Measurements from ENCODE around the gene PCNX2.
"Not testable (repeated sequence)": the region's sequence is repeated elsewhere in the genome, so short reads cannot be mapped to it uniquely, and the experiment has no call there.

Gene PCNX2

DNA sequence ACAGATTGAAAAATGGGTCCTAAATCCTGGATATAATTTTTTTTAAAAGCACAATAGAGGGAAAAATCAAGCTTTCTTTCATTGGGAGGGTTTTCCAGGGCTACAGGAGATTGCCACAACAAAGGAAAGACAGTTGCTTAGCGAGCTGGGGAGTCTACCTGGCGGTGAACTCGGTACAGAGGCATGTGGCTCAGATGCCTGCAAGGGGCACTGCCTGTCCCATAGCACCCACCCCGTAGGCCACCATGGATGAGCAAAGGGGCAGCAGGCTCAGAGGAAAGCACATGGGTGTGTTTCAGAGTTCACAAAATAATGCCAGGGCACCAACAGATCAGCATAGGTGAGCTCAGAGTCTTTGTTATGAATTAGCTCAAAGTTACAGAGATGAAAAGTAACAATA is 79.5 kb downstream of the PCNX2 start:
- DNase-seq, result no peak

DNA sequence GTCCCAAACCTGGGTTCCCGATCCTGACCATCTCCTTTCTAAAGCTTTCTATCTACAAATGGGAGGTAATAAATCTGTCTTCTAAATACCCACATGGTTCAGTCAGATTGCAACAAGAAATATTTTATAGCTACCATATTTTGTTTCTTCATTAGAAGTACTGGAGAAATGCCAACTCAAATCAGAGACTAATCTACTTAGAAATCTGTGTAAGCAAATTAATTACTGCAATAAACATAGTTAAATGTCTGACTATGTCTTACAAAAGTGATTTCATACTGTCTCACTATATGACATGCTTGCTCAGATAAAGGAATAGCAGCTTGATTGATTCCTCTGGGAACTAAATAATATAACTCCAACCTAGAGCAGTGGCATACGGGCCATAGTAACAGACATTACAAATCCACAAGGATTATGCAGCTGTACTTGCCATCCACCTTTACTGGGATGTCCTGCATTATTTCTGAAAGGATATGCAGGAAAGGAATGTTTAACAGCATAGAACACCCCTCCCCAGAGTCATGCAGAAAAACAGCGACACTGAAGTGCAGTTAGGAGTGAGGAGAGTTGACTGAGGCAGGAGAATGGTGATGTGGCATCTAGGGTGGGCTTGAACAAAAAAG is 80.3 kb downstream of the PCNX2 start:
- DNase-seq, result no peak

DNA sequence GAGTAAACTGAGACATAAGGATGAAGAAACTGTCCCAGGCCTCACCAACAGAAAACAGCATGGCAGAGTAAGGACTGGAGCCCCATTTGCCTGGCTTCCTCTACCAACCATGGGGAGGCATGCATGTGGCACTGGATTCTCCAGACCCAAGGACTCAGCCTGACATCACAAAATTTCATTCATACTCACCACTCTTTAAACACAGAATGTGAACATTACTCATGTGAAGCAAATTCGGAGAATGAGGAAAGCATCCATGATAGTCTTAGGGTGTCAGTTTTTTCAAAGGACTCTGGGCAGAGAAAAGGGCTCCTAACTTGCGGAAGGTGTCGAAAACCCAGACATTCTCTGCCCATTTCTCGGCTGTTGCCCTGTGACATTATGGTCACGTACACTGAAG is 83.9 kb downstream of the PCNX2 start:
- DNase-seq, result no peak

DNA sequence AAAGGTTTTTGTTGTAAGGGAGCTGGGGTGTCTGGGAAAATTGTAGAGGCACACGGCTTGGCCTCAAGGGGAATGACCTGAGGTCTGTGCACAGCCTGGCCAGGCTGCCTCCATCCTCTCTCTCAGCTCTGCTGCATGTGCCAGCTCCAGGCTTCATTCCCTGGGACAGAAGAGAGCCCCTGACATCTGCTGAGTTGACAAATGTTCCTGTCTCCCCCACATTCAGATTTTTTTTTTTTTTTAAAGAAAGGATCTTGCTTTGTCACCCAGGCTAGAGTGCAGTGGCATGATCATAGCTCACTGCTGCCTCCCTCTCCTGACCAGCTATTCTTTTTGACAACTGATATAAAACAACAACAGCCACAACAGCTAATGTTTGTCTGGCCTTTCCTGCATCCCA is 84.4 kb downstream of the PCNX2 start:
- no peak for DNase-seq

DNA sequence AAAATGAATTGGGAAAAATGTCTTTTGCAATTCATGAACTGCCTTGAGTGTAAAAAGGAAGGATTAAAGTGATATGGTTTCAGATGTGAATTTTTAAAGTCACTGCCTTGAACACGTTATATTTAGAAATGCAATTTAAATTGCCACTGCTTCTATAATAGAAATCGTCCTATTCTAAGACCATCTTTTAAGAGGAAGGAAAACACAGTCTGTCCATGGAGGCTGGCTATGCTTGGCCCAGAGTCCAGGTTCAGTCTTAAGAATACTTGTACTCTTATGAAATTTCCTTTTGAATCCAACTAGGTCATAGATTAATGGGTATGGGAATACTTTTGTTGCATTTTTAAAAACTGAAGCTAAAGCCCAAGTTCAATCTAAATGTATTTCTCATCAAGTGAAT is 86.0 kb downstream of the PCNX2 start:
- DNase-seq, result no peak

DNA sequence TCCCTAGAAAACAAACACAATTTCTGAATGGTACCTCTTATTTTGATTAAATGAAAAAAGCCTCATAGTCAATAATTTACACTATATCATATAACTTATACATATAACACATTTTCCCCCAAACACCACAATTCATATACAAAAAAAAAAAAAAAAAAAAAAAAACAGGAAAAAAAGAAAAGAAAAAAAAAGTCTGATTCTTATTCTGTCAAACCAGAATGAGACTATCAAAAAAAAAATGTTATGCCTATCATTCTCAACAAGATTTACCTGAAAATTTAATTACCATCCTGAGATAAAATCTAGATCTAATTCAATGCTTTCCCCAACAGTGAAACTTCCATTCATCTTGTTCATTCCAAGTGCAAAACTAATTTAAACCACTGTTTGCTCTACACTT is 86.8 kb downstream of the PCNX2 start:
- no peak for DNase-seq

DNA sequence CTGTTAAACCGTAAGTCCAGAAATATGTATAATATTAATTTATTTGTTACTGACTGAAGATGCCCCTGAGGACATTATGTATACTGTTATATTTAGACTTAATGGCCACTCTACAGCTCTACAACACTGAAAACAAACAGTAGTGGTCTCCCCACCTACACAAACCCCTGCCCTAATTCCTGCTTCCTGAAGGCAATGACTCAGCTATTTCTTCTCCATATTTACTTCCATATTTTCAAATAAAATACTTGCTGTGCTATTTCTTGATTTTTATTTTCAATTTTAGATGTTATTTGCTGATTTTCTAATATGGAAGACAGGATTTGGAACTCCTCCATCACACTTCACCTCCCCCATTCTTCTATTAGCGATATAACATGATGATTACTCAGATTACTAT is 97.6 kb downstream of the PCNX2 start:
- DNase-seq, result no peak

DNA sequence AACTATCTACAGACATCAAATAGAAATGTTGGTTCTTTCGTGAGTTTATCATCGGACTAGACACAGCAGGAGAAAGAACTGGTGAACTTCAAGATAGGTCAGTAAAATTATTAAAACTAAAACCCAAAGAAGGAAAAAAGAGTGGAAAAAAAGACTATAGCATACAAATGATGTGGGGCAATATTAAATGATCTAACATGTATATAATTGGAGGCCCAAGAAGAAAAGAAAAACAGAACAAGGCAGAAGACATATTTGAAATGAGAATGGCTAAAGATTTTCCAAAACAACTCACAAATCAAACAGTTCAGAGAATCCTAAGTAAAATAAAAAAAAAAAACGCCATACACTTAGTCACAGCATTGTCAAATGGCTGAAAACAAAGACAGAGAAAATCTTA is 101.8 kb downstream of the PCNX2 start:
- DNase-seq, result no peak

DNA sequence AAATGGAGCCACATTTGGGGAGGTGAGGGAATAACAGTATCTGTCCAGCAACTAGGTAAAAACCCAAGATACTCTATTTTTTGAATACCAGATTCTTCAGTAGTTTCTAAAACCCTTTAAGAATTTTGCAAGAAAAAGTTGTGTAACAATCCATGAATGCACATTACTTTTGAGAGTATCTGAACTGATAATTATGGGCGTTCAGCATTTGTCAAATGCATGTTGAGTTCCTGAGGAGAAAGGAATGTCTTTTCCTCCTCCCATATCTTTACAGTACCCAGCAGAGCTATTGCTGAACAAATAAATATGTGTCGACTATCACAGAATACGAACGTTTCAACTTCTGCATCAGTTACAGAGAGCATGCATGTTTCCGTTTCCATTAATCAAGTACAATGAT is 104.5 kb downstream of the PCNX2 start:
- no peak for DNase-seq

DNA sequence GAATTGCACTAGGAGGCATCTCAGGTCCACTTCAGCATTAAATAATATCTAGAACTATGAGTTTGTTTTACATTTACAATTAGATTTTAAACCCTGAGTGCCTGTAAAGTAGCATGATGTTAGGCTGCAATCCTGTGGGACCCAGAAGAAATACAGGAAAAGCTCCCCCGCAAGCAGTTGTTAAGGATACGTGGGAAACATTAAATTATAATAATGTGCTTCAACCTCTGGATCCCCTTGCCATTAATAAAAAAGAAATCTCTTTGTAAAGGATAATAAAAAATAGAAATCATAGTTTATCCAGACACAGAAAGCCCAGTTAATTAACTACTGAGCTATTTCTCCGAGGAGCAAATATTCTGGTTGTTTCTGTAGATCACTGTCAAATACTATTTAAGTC is 106.0 kb downstream of the PCNX2 start:
- DNase-seq, result no peak

DNA sequence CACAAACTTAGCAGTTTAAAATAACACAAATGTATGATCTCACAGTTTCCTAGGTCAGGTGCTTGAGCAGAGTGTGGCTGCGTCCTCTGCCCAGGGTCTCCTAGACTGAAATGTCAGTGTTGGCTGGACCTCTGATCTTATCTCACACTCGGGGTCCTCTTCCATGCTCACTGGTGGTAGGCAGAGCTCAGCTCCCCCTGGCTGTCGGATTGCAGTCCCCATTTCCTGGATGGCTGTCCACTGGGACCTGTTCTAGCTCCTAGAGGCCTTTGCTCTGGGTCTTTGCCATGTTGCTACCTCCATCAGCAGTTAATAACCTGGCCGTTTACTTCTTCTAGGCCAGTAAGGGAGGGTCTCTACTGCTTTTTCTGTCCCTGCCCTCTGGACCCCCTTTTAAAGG is 107.5 kb downstream of the PCNX2 start:
- DNase-seq, result no peak

DNA sequence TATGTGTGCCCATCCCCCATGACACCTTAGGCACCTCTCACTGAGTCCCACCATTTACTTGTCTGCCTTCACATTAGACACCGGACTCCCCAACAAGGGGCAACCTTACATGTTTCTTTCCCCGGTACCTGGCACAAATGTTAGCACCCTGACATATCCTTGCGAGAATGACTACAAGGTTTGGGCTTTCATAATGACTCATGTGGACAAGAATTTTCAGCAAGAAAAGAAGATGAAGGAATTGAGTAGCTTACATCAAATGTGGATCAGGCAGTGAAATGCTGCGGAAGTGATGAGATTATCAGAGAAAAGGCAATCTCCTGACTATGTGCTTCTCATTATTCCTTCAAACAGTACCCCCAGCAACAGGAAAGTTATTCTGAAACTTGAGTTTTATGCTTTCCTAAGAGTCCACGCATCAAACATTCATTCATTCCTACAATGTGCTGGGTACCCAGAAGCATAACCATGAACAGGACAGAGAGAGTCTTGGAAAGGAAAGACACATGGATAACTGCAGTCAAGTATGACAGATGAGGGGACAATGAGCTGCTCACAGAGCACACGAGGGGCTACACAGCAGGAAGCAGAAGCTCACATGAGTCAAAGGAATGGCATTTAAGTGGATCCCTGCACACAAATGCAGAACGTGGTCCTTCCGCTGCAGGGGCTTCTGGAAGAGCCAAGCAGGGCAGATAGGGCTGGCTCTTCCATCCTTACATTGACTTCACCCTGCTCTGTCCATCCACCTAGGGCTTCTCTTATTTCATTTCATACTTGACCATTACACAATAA is 112.1 kb downstream of the PCNX2 start:
- DNase-seq, result peak; percentile 10

DNA sequence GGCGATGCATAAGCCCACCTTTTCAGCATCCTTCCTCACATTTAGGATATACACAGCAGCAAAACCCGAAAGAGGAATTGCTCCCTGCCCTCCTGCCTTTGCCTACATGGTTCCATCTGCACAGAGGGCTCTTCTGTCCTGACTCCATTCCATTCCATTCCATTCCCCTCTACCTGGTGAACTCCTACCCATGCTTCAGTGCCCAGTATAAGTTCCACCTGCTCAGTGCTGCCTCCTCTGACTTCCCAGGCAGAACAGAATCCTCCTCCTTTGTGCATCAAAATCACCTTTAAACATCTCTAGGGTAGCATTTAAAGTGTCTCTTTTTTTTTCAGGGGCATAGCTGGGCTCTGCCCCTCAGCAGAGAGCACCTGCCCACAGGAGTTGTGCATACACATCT is 112.9 kb downstream of the PCNX2 start:
- DNase-seq, result no peak

DNA sequence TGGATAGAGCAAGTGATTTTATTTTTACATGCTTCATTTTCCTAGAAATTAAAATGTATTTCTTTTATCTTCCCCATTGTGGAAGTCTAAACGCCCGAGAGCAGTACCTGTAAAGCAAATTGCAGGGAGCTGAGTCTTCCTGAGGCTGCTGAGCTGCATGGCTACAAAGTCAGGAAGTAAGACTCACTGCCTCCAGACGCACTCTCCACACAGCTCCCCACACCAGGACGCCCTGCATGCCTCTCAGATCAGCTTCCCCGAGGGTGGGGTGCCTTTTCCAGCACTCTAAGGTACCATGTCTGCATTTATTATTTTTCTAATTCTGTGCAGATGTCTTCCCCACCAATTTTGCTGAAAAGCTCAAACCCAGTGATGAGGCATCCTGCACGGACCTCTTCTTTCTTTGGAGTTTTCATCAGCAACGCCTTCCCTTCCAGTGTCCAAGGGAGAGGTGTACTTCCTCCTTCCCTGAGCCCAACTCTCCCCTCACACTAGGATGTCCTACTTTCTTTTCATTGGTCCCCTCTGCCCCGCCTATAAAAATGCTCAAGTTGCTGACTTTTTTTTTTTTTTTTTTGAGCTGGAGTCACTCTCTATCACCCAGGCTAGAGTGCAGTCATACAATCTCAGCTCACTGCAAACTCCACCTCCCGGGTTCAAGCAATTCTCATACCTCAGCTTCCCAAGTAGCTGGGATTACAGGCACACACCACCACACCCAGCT is 114.7 kb downstream of the PCNX2 start:
- DNase-seq, result no peak

DNA sequence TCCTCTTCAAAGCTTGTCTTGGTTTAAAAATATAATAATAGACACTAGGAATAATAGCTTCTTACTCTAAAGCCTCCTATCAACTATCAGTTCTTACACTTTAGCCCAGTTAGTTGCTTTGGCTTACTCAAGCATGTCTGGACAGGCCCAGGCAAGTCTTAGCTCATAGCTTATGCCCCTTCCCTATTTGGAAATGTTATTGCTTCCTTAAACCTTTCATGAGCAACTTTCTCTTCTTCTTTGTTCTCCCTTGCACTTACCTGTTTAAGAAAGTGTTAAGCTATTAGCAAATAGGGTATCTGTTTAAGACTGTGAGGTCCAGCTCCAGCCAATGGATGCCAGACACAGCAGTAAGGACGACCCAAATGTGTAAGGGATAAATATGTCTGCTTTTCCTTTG is 115.9 kb downstream of the PCNX2 start:
- not testable (repeated sequence) for DNase-seq

DNA sequence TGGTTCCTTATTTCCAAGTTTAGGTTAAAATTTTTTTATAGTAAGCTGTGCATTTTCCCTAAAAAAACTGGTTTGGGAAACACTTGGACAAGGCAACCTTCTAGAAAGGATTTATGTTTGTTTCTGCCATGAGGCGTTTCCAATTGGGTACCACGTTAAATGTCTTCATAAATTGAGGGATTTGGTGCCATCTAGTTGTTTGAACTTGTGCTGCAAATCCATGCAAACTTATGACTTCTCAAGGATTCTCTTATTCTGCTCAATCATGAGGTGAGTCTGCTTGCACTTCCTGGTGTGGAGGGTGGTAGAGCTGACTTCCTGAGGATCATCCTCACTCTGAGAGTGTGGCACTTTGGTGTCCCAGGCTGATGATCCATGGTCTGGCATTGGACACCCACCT is 123.3 kb downstream of the PCNX2 start:
- peak; percentile 28 for DNase-seq

DNA sequence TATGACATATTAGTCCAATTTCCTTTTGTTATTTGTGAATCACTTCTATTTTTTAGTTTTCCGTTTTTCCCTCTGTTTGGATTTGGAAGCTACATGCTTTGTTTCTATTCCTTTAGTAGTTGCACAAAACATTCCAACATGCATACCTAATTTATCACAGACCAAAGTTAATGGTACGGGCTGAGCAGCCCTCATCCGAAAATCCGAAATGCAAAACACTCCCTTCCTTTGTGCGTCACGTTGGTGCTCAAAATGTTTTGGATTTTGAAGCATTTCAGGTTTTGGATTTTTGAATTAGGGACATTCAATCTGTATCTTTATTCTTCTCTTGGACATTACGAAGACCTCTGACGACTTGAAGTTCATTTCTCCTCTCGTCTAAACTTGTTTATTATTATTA is 124.8 kb downstream of the PCNX2 start:
- DNase-seq, result no peak

DNA sequence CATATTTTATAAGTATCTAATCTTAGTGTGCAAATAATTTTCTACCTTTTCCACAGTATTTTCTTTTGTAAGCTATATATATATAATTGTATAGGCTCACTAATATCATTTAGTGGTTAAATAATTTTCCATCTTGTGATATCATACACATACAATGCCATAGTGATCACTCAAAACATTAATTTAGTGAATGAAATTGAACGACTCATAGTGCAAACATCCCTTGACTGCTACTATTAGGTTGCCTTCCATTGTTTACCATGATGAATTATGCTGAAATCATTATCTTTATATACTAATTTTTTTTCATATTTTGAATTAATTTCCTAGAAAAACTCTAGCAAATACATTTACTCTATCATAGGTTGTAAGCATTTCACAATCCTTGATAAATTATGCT is 127.1 kb downstream of the PCNX2 start:
- DNase-seq, result no peak

DNA sequence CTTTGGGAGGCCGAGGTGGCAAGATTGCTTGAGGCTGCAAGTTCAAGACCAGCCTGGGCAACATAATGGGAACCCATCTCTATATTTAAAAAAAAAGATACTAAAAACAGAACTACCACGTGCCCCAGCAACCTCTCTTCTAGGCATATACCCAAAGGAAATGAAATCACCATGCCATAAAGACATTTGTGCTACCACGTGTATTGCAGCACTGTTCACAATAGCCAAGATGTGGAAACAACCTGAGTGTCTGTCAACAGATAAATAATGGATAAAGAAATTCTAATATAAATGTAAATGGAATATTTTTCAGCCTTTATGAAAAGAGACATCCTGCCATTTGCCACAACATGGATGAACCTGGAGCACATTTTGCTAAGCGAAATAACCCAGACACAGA is 128.6 kb downstream of the PCNX2 start:
- DNase-seq, result no peak

DNA sequence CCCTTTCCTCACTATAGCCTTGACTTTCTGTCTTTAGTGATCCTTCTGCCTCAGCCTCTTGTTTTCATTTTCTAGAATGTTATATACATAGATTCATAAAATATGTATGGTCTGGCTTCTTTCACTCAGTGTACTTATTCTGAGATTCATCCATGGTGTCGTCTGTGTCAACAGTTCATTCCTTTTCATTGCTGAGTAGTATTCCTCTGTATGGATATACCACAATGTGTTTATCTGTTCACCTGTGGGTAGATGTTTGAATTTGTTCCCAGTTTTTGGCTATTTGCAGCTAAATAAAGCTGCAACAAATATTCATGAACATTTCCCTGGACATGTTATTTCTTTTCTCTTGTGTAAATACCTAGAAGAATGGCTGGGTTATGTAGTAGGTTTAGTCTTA is 131.8 kb downstream of the PCNX2 start:
- no peak for DNase-seq

DNA sequence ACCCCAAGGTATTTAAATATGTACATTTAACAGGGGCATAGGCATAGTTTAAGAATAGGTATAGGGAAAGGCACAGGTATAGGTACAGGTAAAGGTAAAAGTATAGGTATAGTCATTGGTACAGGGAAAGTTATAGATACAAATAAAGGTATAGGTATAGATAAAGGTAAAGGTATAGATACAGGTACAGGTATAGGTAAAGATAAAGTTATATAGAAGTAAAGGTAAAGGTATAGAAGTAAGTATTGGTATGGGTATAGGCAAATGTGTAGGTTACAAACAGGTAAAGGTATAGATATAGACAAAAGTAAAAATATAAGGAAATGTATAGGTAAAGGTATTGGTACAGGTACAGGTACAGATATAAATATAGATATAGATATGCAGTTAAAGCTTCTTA is 137.2 kb downstream of the PCNX2 start:
- DNase-seq, result no peak

DNA sequence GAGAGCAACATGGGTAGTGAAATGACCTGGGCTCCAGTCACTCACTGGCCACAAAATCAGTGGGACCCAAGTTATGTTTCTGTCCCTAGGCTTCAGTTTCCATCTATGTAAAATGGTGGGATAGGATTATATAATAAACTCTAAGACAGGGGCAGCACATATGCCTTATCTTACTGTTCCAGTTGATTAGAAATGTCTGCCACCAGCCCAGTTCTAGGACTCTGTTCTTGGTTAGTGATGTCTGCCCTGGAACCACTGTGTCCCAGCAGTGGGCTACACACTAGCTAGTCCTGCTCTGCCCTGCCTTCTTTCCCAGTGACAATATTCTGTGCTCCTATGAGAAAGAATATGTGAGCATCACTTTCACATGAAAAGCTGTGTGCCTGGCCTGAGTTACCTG is 138.3 kb downstream of the PCNX2 start:
- DNase-seq, result no peak

DNA sequence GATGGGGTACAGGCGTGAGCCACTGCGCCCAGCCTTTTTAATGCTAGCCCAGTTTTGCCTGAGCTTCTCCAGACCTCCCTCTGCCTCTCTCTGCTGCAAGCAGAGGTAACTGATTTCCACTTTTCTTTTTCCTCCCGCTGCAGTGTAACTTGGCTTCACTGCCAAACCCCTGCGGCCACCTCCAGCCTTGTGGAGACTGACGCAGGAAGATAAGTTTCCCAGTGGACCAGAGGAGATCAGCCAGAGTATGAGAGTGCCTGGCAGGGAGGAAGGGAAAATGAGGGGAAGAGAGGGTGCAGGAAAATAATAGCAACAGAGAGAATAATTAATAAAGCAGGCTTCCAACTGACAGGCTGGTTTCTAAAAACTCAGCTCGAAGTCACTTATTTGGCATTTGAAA is 143.7 kb downstream of the PCNX2 start:
- DNase-seq, result no peak

DNA sequence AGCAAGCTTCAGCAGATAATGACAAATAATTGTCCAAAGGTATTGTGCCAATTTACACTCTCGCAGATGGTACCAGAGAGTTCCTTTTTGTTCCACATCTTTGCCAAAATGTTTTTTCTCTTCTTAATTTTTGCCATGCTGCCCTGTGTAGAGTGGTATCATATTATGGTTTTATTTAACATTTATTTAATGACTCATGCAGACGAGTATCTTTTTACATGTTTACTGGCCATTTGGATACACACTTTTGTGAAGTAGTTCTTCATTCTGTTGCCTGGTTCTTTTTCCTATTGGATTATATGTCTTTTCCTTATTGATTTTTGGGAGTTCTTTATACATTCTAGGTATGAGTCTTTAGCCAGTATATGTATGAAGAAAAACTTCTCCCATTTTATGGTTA is 151.1 kb downstream of the PCNX2 start:
- DNase-seq, result no peak
